ENCODE measurements around the gene INF2.

GRCh38 chr14:104684449-104684821 is 5.0 kb upstream of the INF2 start:
- TF ChIP-seq EZH2 (IDR thresholded peaks at IDR 0.05; ENCODE audit: borderline replicate concordance, low read depth, low read length, severe bottlenecking) = no peak
- TF ChIP-seq, protein P1, sequence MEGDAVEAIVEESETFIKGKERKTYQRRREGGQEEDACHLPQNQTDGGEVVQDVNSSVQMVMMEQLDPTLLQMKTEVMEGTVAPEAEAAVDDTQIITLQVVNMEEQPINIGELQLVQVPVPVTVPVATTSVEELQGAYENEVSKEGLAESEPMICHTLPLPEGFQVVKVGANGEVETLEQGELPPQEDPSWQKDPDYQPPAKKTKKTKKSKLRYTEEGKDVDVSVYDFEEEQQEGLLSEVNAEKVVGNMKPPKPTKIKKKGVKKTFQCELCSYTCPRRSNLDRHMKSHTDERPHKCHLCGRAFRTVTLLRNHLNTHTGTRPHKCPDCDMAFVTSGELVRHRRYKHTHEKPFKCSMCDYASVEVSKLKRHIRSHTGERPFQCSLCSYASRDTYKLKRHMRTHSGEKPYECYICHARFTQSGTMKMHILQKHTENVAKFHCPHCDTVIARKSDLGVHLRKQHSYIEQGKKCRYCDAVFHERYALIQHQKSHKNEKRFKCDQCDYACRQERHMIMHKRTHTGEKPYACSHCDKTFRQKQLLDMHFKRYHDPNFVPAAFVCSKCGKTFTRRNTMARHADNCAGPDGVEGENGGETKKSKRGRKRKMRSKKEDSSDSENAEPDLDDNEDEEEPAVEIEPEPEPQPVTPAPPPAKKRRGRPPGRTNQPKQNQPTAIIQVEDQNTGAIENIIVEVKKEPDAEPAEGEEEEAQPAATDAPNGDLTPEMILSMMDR (IDR thresholded peaks at IDR 0.05; ENCODE audit: extremely low read depth in 1 of 2, insufficient read depth in 1 of 2, low read depth in 1 of 2, low read length in 2 of 2) = no peak
- no peak for TF ChIP-seq POLR2A (IDR thresholded peaks at IDR 0.05; ENCODE audit: low read depth, low read length)
- no peak for TF ChIP-seq MYC (IDR thresholded peaks at IDR 0.05; ENCODE audit: low read depth, low read length)
- TF ChIP-seq POLR2AphosphoS5 (IDR thresholded peaks at IDR 0.05; ENCODE audit: insufficient read depth, low read depth, low read length) = no peak
- no peak for TF ChIP-seq JUN (IDR thresholded peaks at IDR 0.05; ENCODE audit: borderline replicate concordance, insufficient read depth, insufficient read length, low read depth)

All from endothelial cell of umbilical vein (primary cell).